ENCODE data around the gene HTD2.

GRCh38 chr3:58288011-58288728, 18.1 kb upstream of the HTD2 start:
- TF ChIP-seq, protein P1, sequence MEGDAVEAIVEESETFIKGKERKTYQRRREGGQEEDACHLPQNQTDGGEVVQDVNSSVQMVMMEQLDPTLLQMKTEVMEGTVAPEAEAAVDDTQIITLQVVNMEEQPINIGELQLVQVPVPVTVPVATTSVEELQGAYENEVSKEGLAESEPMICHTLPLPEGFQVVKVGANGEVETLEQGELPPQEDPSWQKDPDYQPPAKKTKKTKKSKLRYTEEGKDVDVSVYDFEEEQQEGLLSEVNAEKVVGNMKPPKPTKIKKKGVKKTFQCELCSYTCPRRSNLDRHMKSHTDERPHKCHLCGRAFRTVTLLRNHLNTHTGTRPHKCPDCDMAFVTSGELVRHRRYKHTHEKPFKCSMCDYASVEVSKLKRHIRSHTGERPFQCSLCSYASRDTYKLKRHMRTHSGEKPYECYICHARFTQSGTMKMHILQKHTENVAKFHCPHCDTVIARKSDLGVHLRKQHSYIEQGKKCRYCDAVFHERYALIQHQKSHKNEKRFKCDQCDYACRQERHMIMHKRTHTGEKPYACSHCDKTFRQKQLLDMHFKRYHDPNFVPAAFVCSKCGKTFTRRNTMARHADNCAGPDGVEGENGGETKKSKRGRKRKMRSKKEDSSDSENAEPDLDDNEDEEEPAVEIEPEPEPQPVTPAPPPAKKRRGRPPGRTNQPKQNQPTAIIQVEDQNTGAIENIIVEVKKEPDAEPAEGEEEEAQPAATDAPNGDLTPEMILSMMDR (IDR thresholded peaks at IDR 0.05) = no peak
- no peak for TF ChIP-seq POLR2A (IDR thresholded peaks at IDR 0.05)

Data from Peyer's patch (tissue), 4 donors.